ENCODE results near the gene SLC48A1. TPM values are rescaled to one million over a fixed set of nuclear protein-coding genes. Genes with fewer than 3 reads are reported as not detected.

The SLC48A1 gene
- total and polyA plus RNA-seq, 2 donors (not counting 3 experiments of a cell fraction or from before 2014, with no cell fraction given), result 17.3 to 20.3 TPM

- Histone ChIP-seq H3K9ac (replicated peaks; ENCODE audit: extremely low read depth, insufficient read depth, low read length) (peak overlapping the region; percentile 54), H3K4me2 (ENCODE audit: insufficient read depth, low read length) (peak overlapping the region; percentile 43), H3K27ac (ENCODE audit: insufficient read depth, low read depth, low read length) (peak overlapping the region; percentile 93), H3K79me2 (ENCODE audit: control insufficient read depth, insufficient read depth, low read length) (peaks cover 33% of the 10 kb centered on the region), H3K4me1 (ENCODE audit: control insufficient read depth, extremely low read depth, insufficient read depth, low read length) (peaks cover 39% of the 10 kb centered on the region), H3K27me3 (ENCODE audit: control insufficient read depth in 2 of 2, insufficient read depth in 2 of 2, low read length in 2 of 2) (no peaks in the 10 kb centered on the region), H4K20me1 (replicated peaks; ENCODE audit: control insufficient read depth, extremely low read depth, insufficient read depth, low read length) (no peaks in the 10 kb centered on the region), H3K4me3 (replicated peaks in 1 of 3; ENCODE audit: insufficient read depth in 1 of 3, low read depth in 1 of 3, low read length in 3 of 3) (no peak overlapping the region), H2AFZ (ENCODE audit: low read depth, low read length) (peak overlapping the region; percentile 0), H3K36me3 (ENCODE audit: control insufficient read depth in 2 of 2, extremely low read depth in 1 of 2, insufficient read depth in 2 of 2, low read length in 2 of 2) (no peaks in the 10 kb centered on the region), H3K9me3 (replicated peaks; ENCODE audit: control insufficient read depth, insufficient read depth, low read length) (no peaks in the 10 kb centered on the region), H3K9me1 (replicated peaks; ENCODE audit: control insufficient read depth, extremely low read depth, insufficient read depth, low read length) (no peaks in the 10 kb centered on the region)
- TF ChIP-seq MYC (IDR thresholded peaks at IDR 0.05; ENCODE audit: low read depth, low read length), result no peak
- no peak for TF ChIP-seq CTCF (IDR thresholded peaks at IDR 0.05; ENCODE audit: extremely low read depth in 1 of 2, insufficient read depth in 1 of 2, low read depth in 1 of 2, low read length in 2 of 2)
- no peak for TF ChIP-seq MAX (IDR thresholded peaks at IDR 0.05; ENCODE audit: insufficient read depth, insufficient read length)
- no peak for TF ChIP-seq POLR2AphosphoS5 (IDR thresholded peaks at IDR 0.05; ENCODE audit: insufficient read depth, low read depth, low read length)
- no peak for TF ChIP-seq EZH2 (IDR thresholded peaks at IDR 0.05; ENCODE audit: borderline replicate concordance, low read depth, low read length, severe bottlenecking)
- TF ChIP-seq FOS (IDR thresholded peaks at IDR 0.05; ENCODE audit: borderline replicate concordance, insufficient read depth, low read length), result no peak
- TF ChIP-seq JUN (IDR thresholded peaks at IDR 0.05; ENCODE audit: borderline replicate concordance, insufficient read depth, insufficient read length, low read depth), result no peak
- no peak for TF ChIP-seq GATA2 (IDR thresholded peaks at IDR 0.05; ENCODE audit: insufficient read depth, insufficient read length, low read depth, low read length)
- TF ChIP-seq POLR2A (IDR thresholded peaks at IDR 0.05; ENCODE audit: low read depth, low read length), result no peak
- ChIA-PET CTCF (interaction anchor here (0.9 to 7.8 kb wide), 5 partner anchors 9 to 39 kb away, joined by 3 to 246 read pairs (median 8); no protein-coding TSS in a partner anchor), POLR2A (interaction anchor here (0.8 to 1.8 kb wide), 4 partner anchors 8 to 16 kb away, joined by 3 to 8 read pairs (median 6); no protein-coding TSS in a partner anchor)
- no TSS peak for BruUV-seq (replicated peaks)
- dilution Hi-C loops (cut with MboI; ENCODE audit: extremely low pct_ligation_motif_present, low sequenced_read_pairs) (no loop called here), intact Hi-C loops (cut with micrococcal nuclease) (no loop called here)
- FAIRE-seq (peak; percentile 40), DNase-seq (ENCODE audit: low read depth, low spot score) (peak; percentile 49)
Measured at GRCh38 chr12:47821346-47821706, 48.3 kb downstream of the SLC48A1 start.

Data from endothelial cell of umbilical vein (primary cell).